ENCODE data around the gene U2SURP. TPM values are rescaled to one million over a fixed set of nuclear protein-coding genes. Genes with fewer than 3 reads are reported as not detected.
"Not testable (repeated sequence)": the region's sequence is repeated elsewhere in the genome, so short reads cannot be mapped to it uniquely, and the experiment has no call there.

The U2SURP gene
- total RNA-seq, 3 donors from 2014 or later (not counting 1 experiment from before 2014, with no cell fraction given) = 165 to 179 (median 172) TPM

- peaks cover 11% of the 10 kb centered on the region for H3K36me3 Mint-ChIP-seq
- ATAC-seq (no peak), DNase-seq (peak in 1 of 2 donors; percentile 18)
- no peaks in the 10 kb centered on the region for H3K9me3 ChIP-seq (ENCODE audit: control insufficient read depth, insufficient read depth, low read length)
- H3K4me3 Mint-ChIP-seq = no peak overlapping the region
- no peaks in the 10 kb centered on the region for H3K4me1 ChIP-seq (ENCODE audit: control insufficient read depth, insufficient read depth, low read length)
- peaks cover 71% of the 10 kb centered on the region for H3K36me3 ChIP-seq (ENCODE audit: control insufficient read depth, insufficient read depth, low read length)
- peak; percentile 40 for TF ChIP-seq CTCF (IDR thresholded peaks at IDR 0.05)
- H3K27me3 ChIP-seq (ENCODE audit: control insufficient read depth, insufficient read depth, low read length) = no peaks in the 10 kb centered on the region
- no peak overlapping the region for H3K27ac Mint-ChIP-seq
- H3K4me1 Mint-ChIP-seq = peaks cover 8 to 11% of the 10 kb centered on the region in 2 donors
- H3K9me3 Mint-ChIP-seq = no peaks in the 10 kb centered on the region
- 93% methylated on average over 2 of the region's 3 CpGs for WGBS (ENCODE audit: insufficient coverage)
- H3K27ac ChIP-seq (ENCODE audit: low read length) = no peak overlapping the region
- no peak overlapping the region for H3K4me3 ChIP-seq (ENCODE audit: low read length)
- intact Hi-C loops (cut with micrococcal nuclease) = no loop called here
- no peaks in the 10 kb centered on the region for H3K27me3 Mint-ChIP-seq (ENCODE audit: low read depth in 2 of 2)
Measured at GRCh38 chr3:143040261-143040879, 39.0 kb downstream of the U2SURP start.

GRCh38 chr3:143041903-143042302, 40.5 kb downstream of the U2SURP start:
- H3K36me3 ChIP-seq (ENCODE audit: control insufficient read depth, insufficient read depth, low read length) = peaks cover 66% of the 10 kb centered on the region
- ATAC-seq (no peak), DNase-seq (no peak)
- H3K4me3 ChIP-seq (ENCODE audit: low read length) = no peak overlapping the region
- H3K27ac ChIP-seq (ENCODE audit: low read length) = no peak overlapping the region
- H3K4me1 ChIP-seq (ENCODE audit: control insufficient read depth, insufficient read depth, low read length) = no peaks in the 10 kb centered on the region
- no peaks in the 10 kb centered on the region for H3K27me3 Mint-ChIP-seq (ENCODE audit: low read depth in 2 of 2)
- peaks cover 15% of the 10 kb centered on the region for H3K36me3 Mint-ChIP-seq
- H3K9me3 Mint-ChIP-seq = no peaks in the 10 kb centered on the region
- no peak overlapping the region for H3K4me3 Mint-ChIP-seq
- H3K4me1 Mint-ChIP-seq = no peaks in the 10 kb centered on the region
- WGBS (ENCODE audit: insufficient coverage) = no CpG with 5 or more reads among the region's 1 CpG
- H3K9me3 ChIP-seq (ENCODE audit: control insufficient read depth, insufficient read depth, low read length) = no peaks in the 10 kb centered on the region
- TF ChIP-seq CTCF (IDR thresholded peaks at IDR 0.05) = no peak
- no peaks in the 10 kb centered on the region for H3K27me3 ChIP-seq (ENCODE audit: control insufficient read depth, insufficient read depth, low read length)
- intact Hi-C loops (cut with micrococcal nuclease) = no loop called here
- no peak overlapping the region for H3K27ac Mint-ChIP-seq

- WGBS (ENCODE audit: insufficient coverage) = 100% methylated on average over 1 of the region's 2 CpGs
- H3K4me1 Mint-ChIP-seq = no peaks in the 10 kb centered on the region
- no peaks in the 10 kb centered on the region for H3K9me3 Mint-ChIP-seq
- H3K9me3 ChIP-seq (ENCODE audit: control insufficient read depth, insufficient read depth, low read length) = no peaks in the 10 kb centered on the region
- H3K27ac ChIP-seq (ENCODE audit: low read length) = no peak overlapping the region
- no peak for TF ChIP-seq CTCF (IDR thresholded peaks at IDR 0.05)
- peaks cover 15% of the 10 kb centered on the region for H3K36me3 Mint-ChIP-seq
- peaks cover 48% of the 10 kb centered on the region for H3K36me3 ChIP-seq (ENCODE audit: control insufficient read depth, insufficient read depth, low read length)
- H3K4me1 ChIP-seq (ENCODE audit: control insufficient read depth, insufficient read depth, low read length) = no peaks in the 10 kb centered on the region
- H3K4me3 ChIP-seq (ENCODE audit: low read length) = no peak overlapping the region
- H3K27me3 Mint-ChIP-seq (ENCODE audit: low read depth in 2 of 2) = no peaks in the 10 kb centered on the region
- no peak overlapping the region for H3K27ac Mint-ChIP-seq
- H3K27me3 ChIP-seq (ENCODE audit: control insufficient read depth, insufficient read depth, low read length) = no peaks in the 10 kb centered on the region
- ATAC-seq (no peak), DNase-seq (no peak)
- intact Hi-C loops (cut with micrococcal nuclease) = no loop called here
- H3K4me3 Mint-ChIP-seq = no peak overlapping the region
Measured at GRCh38 chr3:143045639-143046038, 44.3 kb downstream of the U2SURP start.

GRCh38 chr3:143046075-143046474, 44.7 kb downstream of the U2SURP start:
- H3K4me1 Mint-ChIP-seq; H3K4me3 Mint-ChIP-seq; intact Hi-C loops (cut with micrococcal nuclease); H3K27ac ChIP-seq (ENCODE audit: low read length); H3K4me3 ChIP-seq (ENCODE audit: low read length); DNase-seq; H3K27me3 Mint-ChIP-seq (ENCODE audit: low read depth in 2 of 2); ATAC-seq; H3K9me3 Mint-ChIP-seq; H3K4me1 ChIP-seq (ENCODE audit: control insufficient read depth, insufficient read depth, low read length); H3K9me3 ChIP-seq (ENCODE audit: control insufficient read depth, insufficient read depth, low read length); H3K27me3 ChIP-seq (ENCODE audit: control insufficient read depth, insufficient read depth, low read length); H3K27ac Mint-ChIP-seq: not testable (repeated sequence)
- WGBS (ENCODE audit: insufficient coverage) = no CpG with 5 or more reads among the region's 5 CpGs
- peaks cover 18% of the 10 kb centered on the region for H3K36me3 Mint-ChIP-seq
- peaks cover 50% of the 10 kb centered on the region for H3K36me3 ChIP-seq (ENCODE audit: control insufficient read depth, insufficient read depth, low read length)
